ENCODE results near the gene CST5.

DNA sequence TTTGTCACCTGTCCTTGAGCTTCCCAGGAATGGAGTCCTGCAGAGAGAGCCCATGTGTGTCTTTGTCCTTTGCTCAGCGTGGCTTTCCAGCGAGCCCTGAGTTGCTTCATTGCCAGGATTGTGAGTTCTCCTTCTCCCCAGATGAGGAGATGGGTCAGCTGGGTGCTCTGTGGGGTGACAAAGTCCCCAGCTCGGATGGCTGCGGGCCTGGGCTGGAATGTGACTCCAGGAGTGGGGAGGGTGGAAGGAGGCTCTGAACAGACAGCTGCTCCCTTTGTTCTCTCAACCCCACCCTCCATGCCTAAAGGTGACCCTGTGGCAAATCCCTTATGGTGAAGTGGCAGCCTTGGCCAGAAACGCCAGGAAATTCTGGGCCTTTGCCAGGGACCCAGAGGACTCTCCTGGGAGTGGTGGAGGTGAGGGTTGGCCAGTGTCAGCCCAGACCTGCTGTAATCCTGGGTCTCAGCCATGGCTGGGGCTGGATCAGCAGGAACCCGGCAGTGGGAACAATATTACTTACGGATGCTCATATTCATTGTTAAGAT lies 44.4 kb upstream of the CST5 start:
- TF ChIP-seq, protein P1, sequence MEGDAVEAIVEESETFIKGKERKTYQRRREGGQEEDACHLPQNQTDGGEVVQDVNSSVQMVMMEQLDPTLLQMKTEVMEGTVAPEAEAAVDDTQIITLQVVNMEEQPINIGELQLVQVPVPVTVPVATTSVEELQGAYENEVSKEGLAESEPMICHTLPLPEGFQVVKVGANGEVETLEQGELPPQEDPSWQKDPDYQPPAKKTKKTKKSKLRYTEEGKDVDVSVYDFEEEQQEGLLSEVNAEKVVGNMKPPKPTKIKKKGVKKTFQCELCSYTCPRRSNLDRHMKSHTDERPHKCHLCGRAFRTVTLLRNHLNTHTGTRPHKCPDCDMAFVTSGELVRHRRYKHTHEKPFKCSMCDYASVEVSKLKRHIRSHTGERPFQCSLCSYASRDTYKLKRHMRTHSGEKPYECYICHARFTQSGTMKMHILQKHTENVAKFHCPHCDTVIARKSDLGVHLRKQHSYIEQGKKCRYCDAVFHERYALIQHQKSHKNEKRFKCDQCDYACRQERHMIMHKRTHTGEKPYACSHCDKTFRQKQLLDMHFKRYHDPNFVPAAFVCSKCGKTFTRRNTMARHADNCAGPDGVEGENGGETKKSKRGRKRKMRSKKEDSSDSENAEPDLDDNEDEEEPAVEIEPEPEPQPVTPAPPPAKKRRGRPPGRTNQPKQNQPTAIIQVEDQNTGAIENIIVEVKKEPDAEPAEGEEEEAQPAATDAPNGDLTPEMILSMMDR (IDR thresholded peaks at IDR 0.05; ENCODE audit: poor library complexity, severe bottlenecking): no peak
- TF ChIP-seq, protein P2, sequence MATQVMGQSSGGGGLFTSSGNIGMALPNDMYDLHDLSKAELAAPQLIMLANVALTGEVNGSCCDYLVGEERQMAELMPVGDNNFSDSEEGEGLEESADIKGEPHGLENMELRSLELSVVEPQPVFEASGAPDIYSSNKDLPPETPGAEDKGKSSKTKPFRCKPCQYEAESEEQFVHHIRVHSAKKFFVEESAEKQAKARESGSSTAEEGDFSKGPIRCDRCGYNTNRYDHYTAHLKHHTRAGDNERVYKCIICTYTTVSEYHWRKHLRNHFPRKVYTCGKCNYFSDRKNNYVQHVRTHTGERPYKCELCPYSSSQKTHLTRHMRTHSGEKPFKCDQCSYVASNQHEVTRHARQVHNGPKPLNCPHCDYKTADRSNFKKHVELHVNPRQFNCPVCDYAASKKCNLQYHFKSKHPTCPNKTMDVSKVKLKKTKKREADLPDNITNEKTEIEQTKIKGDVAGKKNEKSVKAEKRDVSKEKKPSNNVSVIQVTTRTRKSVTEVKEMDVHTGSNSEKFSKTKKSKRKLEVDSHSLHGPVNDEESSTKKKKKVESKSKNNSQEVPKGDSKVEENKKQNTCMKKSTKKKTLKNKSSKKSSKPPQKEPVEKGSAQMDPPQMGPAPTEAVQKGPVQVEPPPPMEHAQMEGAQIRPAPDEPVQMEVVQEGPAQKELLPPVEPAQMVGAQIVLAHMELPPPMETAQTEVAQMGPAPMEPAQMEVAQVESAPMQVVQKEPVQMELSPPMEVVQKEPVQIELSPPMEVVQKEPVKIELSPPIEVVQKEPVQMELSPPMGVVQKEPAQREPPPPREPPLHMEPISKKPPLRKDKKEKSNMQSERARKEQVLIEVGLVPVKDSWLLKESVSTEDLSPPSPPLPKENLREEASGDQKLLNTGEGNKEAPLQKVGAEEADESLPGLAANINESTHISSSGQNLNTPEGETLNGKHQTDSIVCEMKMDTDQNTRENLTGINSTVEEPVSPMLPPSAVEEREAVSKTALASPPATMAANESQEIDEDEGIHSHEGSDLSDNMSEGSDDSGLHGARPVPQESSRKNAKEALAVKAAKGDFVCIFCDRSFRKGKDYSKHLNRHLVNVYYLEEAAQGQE (IDR thresholded peaks at IDR 0.05; ENCODE audit: borderline replicate concordance): no peak
- no peak for TF ChIP-seq POLR2AphosphoS5 (IDR thresholded peaks at IDR 0.05)
